ENCODE data around the gene PBX3. TPM values are rescaled to one million over a fixed set of nuclear protein-coding genes. Genes with fewer than 3 reads are reported as not detected.

The PBX3 gene
- total RNA-seq, 2 donors from 2014 or later: 15.1 to 21.1 TPM

GRCh38 chr9:125959951-125960619 lies 212.9 kb downstream of the PBX3 start:
- no peak for DNase-seq
- Histone ChIP-seq H3K27ac (no peak overlapping the region), H3K27me3 (no peaks in the 10 kb centered on the region), H3K36me3 (no peaks in the 10 kb centered on the region), H3K9me3 (no peaks in the 10 kb centered on the region), H3K4me1 (no peaks in the 10 kb centered on the region), H3K9ac (ENCODE audit: low read depth in 2 of 2, low read length in 2 of 2) (no peak overlapping the region), H3K4me3 (no peak overlapping the region)
- intact Hi-C loops (cut with DNase I): no loop called here
- no peak for TF ChIP-seq CTCF (IDR thresholded peaks at IDR 0.05)

- no peaks in the 10 kb centered on the region for H3K27me3 ChIP-seq
- intact Hi-C loops (cut with DNase I): no loop called here
- no peaks in the 10 kb centered on the region for H3K36me3 ChIP-seq
- H3K9me3 ChIP-seq: no peaks in the 10 kb centered on the region
- TF ChIP-seq CTCF (IDR thresholded peaks at IDR 0.05): no peak
- no peak overlapping the region for H3K27ac ChIP-seq
- no peaks in the 10 kb centered on the region for H3K4me1 ChIP-seq
- no peak overlapping the region for H3K9ac ChIP-seq (ENCODE audit: low read depth in 2 of 2, low read length in 2 of 2)
- H3K4me3 ChIP-seq: no peak overlapping the region
- no peak for DNase-seq
Measured at GRCh38 chr9:125960626-125961025, 213.5 kb downstream of the PBX3 start.

- Histone ChIP-seq H3K4me3 (no peak overlapping the region), H3K36me3 (no peaks in the 10 kb centered on the region), H3K27me3 (no peaks in the 10 kb centered on the region), H3K9ac (ENCODE audit: low read depth in 2 of 2, low read length in 2 of 2) (no peak overlapping the region), H3K27ac (no peak overlapping the region), H3K9me3 (no peaks in the 10 kb centered on the region), H3K4me1 (no peaks in the 10 kb centered on the region)
- no peak for TF ChIP-seq CTCF (IDR thresholded peaks at IDR 0.05)
- DNase-seq: no peak
- intact Hi-C loops (cut with DNase I): no loop called here
Measured at GRCh38 chr9:125961072-125961471, 213.9 kb downstream of the PBX3 start.

- Histone ChIP-seq H3K27ac (no peak overlapping the region), H3K9ac (ENCODE audit: low read depth in 2 of 2, low read length in 2 of 2) (no peak overlapping the region), H3K4me3 (no peak overlapping the region), H3K36me3 (no peaks in the 10 kb centered on the region), H3K4me1 (no peaks in the 10 kb centered on the region), H3K9me3 (no peaks in the 10 kb centered on the region), H3K27me3 (no peaks in the 10 kb centered on the region)
- intact Hi-C loops (cut with DNase I): no loop called here
- no peak for TF ChIP-seq CTCF (IDR thresholded peaks at IDR 0.05)
- no peak for DNase-seq
Measured at GRCh38 chr9:125963932-125964331, 216.8 kb downstream of the PBX3 start.

- Histone ChIP-seq H3K27me3 (no peaks in the 10 kb centered on the region), H3K4me3 (no peak overlapping the region), H3K27ac (no peak overlapping the region), H3K36me3 (no peaks in the 10 kb centered on the region), H3K4me1 (no peaks in the 10 kb centered on the region), H3K9ac (ENCODE audit: low read depth in 2 of 2, low read length in 2 of 2) (no peak overlapping the region), H3K9me3 (no peaks in the 10 kb centered on the region)
- DNase-seq: no peak
- TF ChIP-seq CTCF (IDR thresholded peaks at IDR 0.05): no peak
- intact Hi-C loops (cut with DNase I): no loop called here
Measured at GRCh38 chr9:125964702-125965225, 217.6 kb downstream of the PBX3 start.
